Spleen (tissue), 11 donors: ENCODE measurements around the gene CDKN1B. TPM values are rescaled to one million over a fixed set of nuclear protein-coding genes. Genes with fewer than 3 reads are reported as not detected.

Experiments used
- DNase-seq: peaks from one replicate; pipeline ENCODE4 v3.0.0-alpha.2; 2020
- H3K27ac ChIP-seq, 8 donors: fragments of 200-600 bp; sonication (generic) in 7 of 8; 1 replicate in 4 of 8; 2 replicates in 4 of 8; pipeline versions ENCODE4 v1.5.0 to v1.8.0; 2016 to 2021; ENCODE audit warnings: inconsistent platforms in 4 of 8, mild to moderate bottlenecking in 4 of 8, moderate library complexity in 1 of 8
- H3K27me3 ChIP-seq, 7 donors: fragments of 200-600 bp; sonication (generic) in 6 of 7; replicated peaks in 1 of 7; 1 replicate in 4 of 7; 2 replicates in 3 of 7; pipeline versions ENCODE4 v1.5.0 to v1.8.0; 2016 to 2021; ENCODE audit warnings: inconsistent platforms in 3 of 7, mild to moderate bottlenecking in 1 of 7
- H3K36me3 ChIP-seq, 6 donors: fragments of 200-600 bp; sonication (generic) in 5 of 6; 1 replicate in 4 of 6; 2 replicates in 2 of 6; pipeline versions ENCODE4 v1.5.0 to v1.8.0; 2016 to 2021; ENCODE audit warnings: inconsistent platforms in 2 of 6
- H3K4me1 ChIP-seq, 6 donors: fragments of 200-600 bp; sonication (generic) in 5 of 6; 1 replicate in 3 of 6; 2 replicates in 3 of 6; pipeline versions ENCODE4 v1.5.0 to v1.8.0; 2016 to 2021; ENCODE audit warnings: inconsistent platforms in 3 of 6
- H3K4me3 ChIP-seq, 8 donors: fragments of 200-600 bp; sonication (generic) in 7 of 8; 1 replicate in 4 of 8; 2 replicates in 4 of 8; pipeline versions ENCODE4 v1.5.0 to v1.8.0; 2016 to 2021; ENCODE audit warnings: inconsistent platforms in 4 of 8, mild to moderate bottlenecking in 4 of 8, moderate library complexity in 2 of 8
- H3K9me3 ChIP-seq, 8 donors: fragments of 200-600 bp; sonication (generic) in 7 of 8; 1 replicate in 4 of 8; 2 replicates in 4 of 8; pipeline versions ENCODE4 v1.5.0 to v1.8.0; 2016 to 2021; ENCODE audit warnings: inconsistent platforms in 4 of 8
- CTCF ChIP-seq, 11 experiments: fragments of 200-600 bp in 7 of 11; fragments of 450-650 bp in 4 of 11; sonication (generic) in 4 of 11; IDR thresholded peaks in 8 of 11; conservative IDR thresholded peaks in 3 of 11; 1 replicate in 7 of 11; 2 replicates in 4 of 11; pipeline versions ENCODE4 v1.4.0 to v1.8.0; 2016 to 2021; ENCODE audit warnings: antibody characterized with exemption in 11 of 11, inconsistent platforms in 4 of 11, mild to moderate bottlenecking in 1 of 11
- POLR2A ChIP-seq, 3 donors: fragments of 450-650 bp; IDR thresholded peaks; one replicate each; pipeline ENCODE4 v1.5.1; 2017; ENCODE audit warnings: antibody characterized with exemption in 3 of 3, mild to moderate bottlenecking in 1 of 3
- POLR2AphosphoS5 ChIP-seq, 3 donors: sonication (generic); formaldehyde crosslinking; IDR thresholded peaks; one replicate each; pipeline ENCODE4 v1.5.1; 2017; ENCODE audit warnings: antibody characterized with exemption in 3 of 3
- WGBS, 5 donors: extraction: QIAGEN DNeasy Blood & Tissue Kit in 3 of 5; methylation state at CpG; one replicate each; pipeline versions ENCODE4 v1.1.5 to v1.1.7; 2013 to 2018; 5-methylcytosine and 5-hydroxymethylcytosine counted together
- intact Hi-C: fragments of 100-400 bp; cut with DNase I; formaldehyde crosslinking; loops from one replicate; pipeline ENCODE4 v1.15.0; 2023; ENCODE audit warnings: low total_unique reads
- polyA plus RNA-seq, 3 donors: library from polyadenylated mRNA; stranded (reverse); fragments of 200-250 nt; gene quantifications; one replicate each; pipeline ENCODE4 v1.2.1, GENCODE V29; 2013
- total RNA-seq, 7 donors: library from RNA; depleted of rRNA in 3 of 7; stranded (reverse); fragments of >200 nt in 3 of 7; fragmentation: NEBNext Ultra II Directional in 4 of 7; extraction: Animal tissue kit (Norgen Biotek cat#: 25700) in 4 of 7; gene quantifications; one replicate each; pipeline versions ENCODE4 v1.1.0 to v1.2.1, GENCODE V29; 2016 to 2021
- donor health status: healthy with polysubstance abuse.
- donor health status: DM: no; HTN: no; CAD: no; lungs with moderate emphysema.
- donor health status: DM: no; HTN: no; CAD: no.
- donor health status: Bipolar disorder and iron deficiency.
- donor health status: healthy.
- donor health status: DM: no; HTN: no; CAD: no.
- donor health status: DM: yes; HTN: yes; CAD: no.

The CDKN1B gene
- total and polyA plus RNA-seq, 10 donors, result 34.9 to 95.2 (median 74.7) TPM

GRCh38 chr12:12700254-12700653 lies 16.9 kb upstream of the CDKN1B start:
- Histone ChIP-seq H3K27me3 (no peaks in the 10 kb centered on the region), H3K27ac (peak overlapping the region in 1 of 8 donors; percentile 14), H3K9me3 (no peaks in the 10 kb centered on the region), H3K4me1 (peaks cover 0 to 42% (median 26%) of the 10 kb centered on the region in 6 donors), H3K36me3 (no peaks in the 10 kb centered on the region), H3K4me3 (no peak overlapping the region)
- no peak for DNase-seq
- TF ChIP-seq POLR2AphosphoS5 (IDR thresholded peaks at IDR 0.05) (no peak), CTCF (IDR thresholded peaks at IDR 0.05 in 8 of 11, conservative IDR thresholded peaks at IDR 0.05 in 3 of 11) (no peak), POLR2A (IDR thresholded peaks at IDR 0.05) (no peak)
- intact Hi-C loops, result no loop called here

DNA sequence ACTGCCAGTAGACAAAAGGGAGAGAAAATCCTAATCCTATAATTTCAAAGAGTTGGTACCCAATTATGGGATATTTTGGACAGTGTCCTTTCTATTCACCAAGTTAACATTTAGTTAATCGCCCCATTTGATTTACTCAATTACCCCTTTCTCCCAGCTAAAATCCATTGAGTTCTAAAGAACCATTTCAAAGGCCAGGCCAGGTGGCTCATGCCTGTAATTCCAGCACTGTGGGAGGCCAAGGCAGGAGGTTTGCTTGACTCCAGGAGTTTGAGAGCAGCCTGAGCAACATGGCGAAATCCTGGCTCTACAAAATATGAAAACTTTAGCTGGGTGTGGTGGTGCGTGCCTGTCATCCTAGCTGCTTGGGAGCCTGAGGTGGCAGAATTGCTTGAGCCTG lies 15.7 kb upstream of the CDKN1B start:
- intact Hi-C loops, result no loop called here
- peaks cover 0 to 47% (median 22%) of the 10 kb centered on the region in 6 donors for H3K4me1 ChIP-seq
- TF ChIP-seq CTCF (IDR thresholded peaks at IDR 0.05 in 8 of 11, conservative IDR thresholded peaks at IDR 0.05 in 3 of 11), result no peak
- no peak for TF ChIP-seq POLR2A (IDR thresholded peaks at IDR 0.05)
- no peak for TF ChIP-seq POLR2AphosphoS5 (IDR thresholded peaks at IDR 0.05)
- no peak for DNase-seq
- H3K27ac ChIP-seq, result no peak overlapping the region
- H3K36me3 ChIP-seq, result no peaks in the 10 kb centered on the region
- WGBS, 5 donors, result 95 to 99% (median 97%) methylated on average over 3 of the region's 3 CpGs
- H3K4me3 ChIP-seq, result no peak overlapping the region
- H3K9me3 ChIP-seq, result no peaks in the 10 kb centered on the region
- no peaks in the 10 kb centered on the region for H3K27me3 ChIP-seq

DNA sequence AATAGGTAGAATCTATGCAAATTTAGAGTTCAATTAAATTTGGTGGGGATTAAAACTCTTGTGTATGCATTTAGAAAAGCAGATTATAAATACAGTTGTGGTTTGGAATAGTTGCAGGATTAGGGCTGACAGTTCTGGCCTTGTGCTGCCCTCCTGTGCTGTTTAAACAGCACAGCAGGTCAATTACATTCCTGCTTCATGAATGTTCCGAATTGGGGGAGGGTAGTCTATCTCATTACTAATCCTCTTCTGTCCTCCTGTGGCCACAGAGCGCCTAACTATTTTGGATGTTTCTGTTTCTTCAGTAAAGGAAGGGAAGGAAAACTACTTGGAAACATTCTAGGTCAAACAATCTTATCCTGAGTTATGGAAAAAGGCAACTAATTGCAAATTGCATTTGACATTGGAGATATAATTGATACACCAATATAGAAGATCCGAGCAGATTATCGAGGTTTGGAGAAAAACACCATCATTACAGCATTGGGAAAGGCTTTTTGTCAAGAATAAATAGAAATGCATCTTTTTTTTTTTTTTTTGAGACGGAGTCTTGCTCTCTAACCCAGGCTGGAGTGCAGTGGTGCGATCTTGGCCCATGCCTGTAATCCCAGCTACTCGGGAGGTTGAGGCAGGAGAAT lies 12.5 kb upstream of the CDKN1B start:
- peak in 1 of 3 donors; percentile 32 for TF ChIP-seq POLR2AphosphoS5 (IDR thresholded peaks at IDR 0.05)
- no peak for TF ChIP-seq POLR2A (IDR thresholded peaks at IDR 0.05)
- TF ChIP-seq CTCF (IDR thresholded peaks at IDR 0.05 in 8 of 11, conservative IDR thresholded peaks at IDR 0.05 in 3 of 11), result peak in 10 of 11 experiments; percentile 42 to 83 (median 66)
- no peaks in the 10 kb centered on the region for H3K36me3 ChIP-seq
- H3K4me3 ChIP-seq, result no peak overlapping the region
- no peaks in the 10 kb centered on the region for H3K27me3 ChIP-seq
- DNase-seq, result no peak
- WGBS, 5 donors, result 52 to 65% (median 60%) methylated on average over 7 of the region's 7 CpGs
- intact Hi-C loops, result no loop called here
- no peaks in the 10 kb centered on the region for H3K9me3 ChIP-seq
- H3K4me1 ChIP-seq, result peaks cover 0 to 37% (median 14%) of the 10 kb centered on the region in 6 donors
- no peak overlapping the region for H3K27ac ChIP-seq

GRCh38 chr12:12705838-12706520 lies 11.2 kb upstream of the CDKN1B start:
- Histone ChIP-seq H3K4me1 (peaks cover 0 to 36% (median 14%) of the 10 kb centered on the region in 6 donors), H3K9me3 (no peaks in the 10 kb centered on the region), H3K4me3 (no peak overlapping the region), H3K36me3 (no peaks in the 10 kb centered on the region), H3K27me3 (no peaks in the 10 kb centered on the region), H3K27ac (no peak overlapping the region)
- WGBS, 5 donors, result 12 to 33% (median 20%) methylated on average over 1 of the region's 1 CpG
- TF ChIP-seq POLR2A (IDR thresholded peaks at IDR 0.05), result no peak
- TF ChIP-seq POLR2AphosphoS5 (IDR thresholded peaks at IDR 0.05), result peak in 1 of 3 donors; percentile 42
- no peak for TF ChIP-seq CTCF (IDR thresholded peaks at IDR 0.05 in 8 of 11, conservative IDR thresholded peaks at IDR 0.05 in 3 of 11)
- intact Hi-C loops, result no loop called here
- DNase-seq, result peak; percentile 88
